Measurements from ENCODE around the gene ZMIZ1. TPM values are rescaled to one million over a fixed set of nuclear protein-coding genes. Genes with fewer than 3 reads are reported as not detected.

Gene ZMIZ1
- total RNA-seq, 1 experiment from 2014 or later, result 28.4 TPM

DNA sequence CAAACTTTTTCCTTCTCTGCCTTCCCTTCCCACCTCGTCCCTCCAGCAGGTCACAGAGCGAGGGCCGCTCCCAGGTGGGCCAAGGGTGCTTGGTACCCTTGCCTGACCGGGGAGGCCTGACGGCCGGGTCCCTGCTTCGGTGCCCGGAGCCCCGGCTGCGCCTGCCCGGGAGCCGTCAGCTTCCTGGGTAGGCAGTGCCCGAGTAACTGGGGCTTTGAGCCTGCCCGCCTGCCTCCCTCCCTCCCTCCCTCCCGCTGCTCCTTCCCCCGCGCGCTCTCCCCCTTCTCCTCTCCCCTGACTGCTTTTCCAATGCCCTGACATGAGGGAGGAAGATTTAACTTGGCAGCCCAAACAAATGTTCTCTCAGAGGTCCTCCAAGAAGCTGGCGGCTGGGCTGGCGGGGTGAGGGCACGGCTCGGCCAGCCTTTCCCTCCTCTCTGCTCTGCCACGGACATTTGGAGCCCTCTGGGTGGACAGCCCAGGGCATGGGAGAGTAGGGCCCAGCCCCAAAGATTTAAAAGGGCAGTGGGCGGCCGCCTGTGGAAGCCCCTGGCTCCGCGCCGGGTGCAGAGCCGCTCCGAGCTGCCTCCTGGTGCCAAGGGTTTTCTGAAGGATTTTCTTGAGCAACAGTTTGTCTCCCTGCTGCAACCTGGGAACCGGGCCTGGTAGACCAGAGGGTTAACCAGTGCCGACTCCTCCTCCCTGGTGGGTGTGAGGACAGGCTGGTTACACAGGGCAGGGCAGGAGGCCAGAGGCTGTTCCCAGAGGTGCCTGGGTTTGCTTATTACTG, 2.0 kb downstream of the ZMIZ1 start:
- ChIA-PET POLR2A (no interaction called here), CTCF (interaction anchor here (0.6 to 2.0 kb wide), 2 partner anchors 125 to 161 kb away, joined by 3 to 6 read pairs; no protein-coding TSS in a partner anchor), RAD21 (ENCODE audit: low non-redundant PET in 1 of 2, low total read pairs in 2 of 2, uncharacterized antibody in 2 of 2, unreplicated experiment in 2 of 2) (interaction anchor here in 1 of 2 experiments (1.2 kb wide), 1 partner anchor 125 kb away, joined by 3 read pairs; no protein-coding TSS in a partner anchor)
- Histone ChIP-seq H3K79me2 (ENCODE audit: insufficient read depth, low read length) (peaks cover 57% of the 10 kb centered on the region), H3K4me1 (ENCODE audit: control insufficient read depth in 1 of 2, insufficient read depth in 2 of 2, low read length in 2 of 2) (peaks cover 37 to 63% of the 10 kb centered on the region in 2 experiments), H2AFZ (ENCODE audit: low read depth, low read length, poor library complexity, severe bottlenecking) (no peak overlapping the region), H3K9me2 (ENCODE audit: insufficient read depth) (no peaks in the 10 kb centered on the region), H3K36me3 (ENCODE audit: control insufficient read depth in 1 of 2, insufficient read depth in 2 of 2, low read length in 2 of 2) (no peaks in the 10 kb centered on the region), H3K9ac (ENCODE audit: low read length) (peak overlapping the region; percentile 76; the same call in 1 of the 2 replicates), H3K4me2 (ENCODE audit: low read length) (peak overlapping the region; percentile 90), H3K27me3 (ENCODE audit: insufficient read depth, low read length) (no peaks in the 10 kb centered on the region), H4K20me1 (ENCODE audit: insufficient read depth) (no peaks in the 10 kb centered on the region), H3K9me3 (ENCODE audit: control insufficient read depth in 1 of 2, insufficient read depth in 1 of 2, low read depth in 1 of 2, low read length in 2 of 2) (no peaks in the 10 kb centered on the region), H3K27ac (ENCODE audit: low read depth, low read length) (peak overlapping the region; percentile 40; the same call in 1 of the 2 replicates), H3K4me3 (replicated peaks in 1 of 2; ENCODE audit: low read depth in 1 of 2, low read length in 2 of 2) (peak overlapping the region; percentile 84 to 85)
- TF ChIP-seq SP1 (IDR thresholded peaks at IDR 0.05; ENCODE audit: low read depth), result no peak
- TF ChIP-seq, protein P1, sequence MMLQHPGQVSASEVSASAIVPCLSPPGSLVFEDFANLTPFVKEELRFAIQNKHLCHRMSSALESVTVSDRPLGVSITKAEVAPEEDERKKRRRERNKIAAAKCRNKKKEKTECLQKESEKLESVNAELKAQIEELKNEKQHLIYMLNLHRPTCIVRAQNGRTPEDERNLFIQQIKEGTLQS (IDR thresholded peaks at IDR 0.05), result no peak
- no peak for TF ChIP-seq POLR2A (IDR thresholded peaks at IDR 0.05; ENCODE audit: borderline replicate concordance, extremely low read depth, insufficient read depth, insufficient read length)
- TF ChIP-seq EGR1 (IDR thresholded peaks at IDR 0.05; ENCODE audit: low read depth), result no peak
- TF ChIP-seq FOSL1 (IDR thresholded peaks at IDR 0.05; ENCODE audit: low read depth), result no peak
- TF ChIP-seq SRF (IDR thresholded peaks at IDR 0.05; ENCODE audit: low read depth), result no peak
- no peak for TF ChIP-seq CEBPB (IDR thresholded peaks at IDR 0.05; ENCODE audit: low read depth)
- no peak for TF ChIP-seq RAD21 (IDR thresholded peaks at IDR 0.05; ENCODE audit: low read depth)
- TF ChIP-seq EZH2 (IDR thresholded peaks at IDR 0.05), result no peak
- TF ChIP-seq, protein P2, sequence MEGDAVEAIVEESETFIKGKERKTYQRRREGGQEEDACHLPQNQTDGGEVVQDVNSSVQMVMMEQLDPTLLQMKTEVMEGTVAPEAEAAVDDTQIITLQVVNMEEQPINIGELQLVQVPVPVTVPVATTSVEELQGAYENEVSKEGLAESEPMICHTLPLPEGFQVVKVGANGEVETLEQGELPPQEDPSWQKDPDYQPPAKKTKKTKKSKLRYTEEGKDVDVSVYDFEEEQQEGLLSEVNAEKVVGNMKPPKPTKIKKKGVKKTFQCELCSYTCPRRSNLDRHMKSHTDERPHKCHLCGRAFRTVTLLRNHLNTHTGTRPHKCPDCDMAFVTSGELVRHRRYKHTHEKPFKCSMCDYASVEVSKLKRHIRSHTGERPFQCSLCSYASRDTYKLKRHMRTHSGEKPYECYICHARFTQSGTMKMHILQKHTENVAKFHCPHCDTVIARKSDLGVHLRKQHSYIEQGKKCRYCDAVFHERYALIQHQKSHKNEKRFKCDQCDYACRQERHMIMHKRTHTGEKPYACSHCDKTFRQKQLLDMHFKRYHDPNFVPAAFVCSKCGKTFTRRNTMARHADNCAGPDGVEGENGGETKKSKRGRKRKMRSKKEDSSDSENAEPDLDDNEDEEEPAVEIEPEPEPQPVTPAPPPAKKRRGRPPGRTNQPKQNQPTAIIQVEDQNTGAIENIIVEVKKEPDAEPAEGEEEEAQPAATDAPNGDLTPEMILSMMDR (IDR thresholded peaks at IDR 0.05 in 2 of 3, conservative IDR thresholded peaks at IDR 0.05 in 1 of 3; ENCODE audit: borderline replicate concordance in 1 of 3, insufficient read depth in 1 of 3, low read depth in 2 of 3, low read length in 2 of 3), result no peak
- no peak for TF ChIP-seq ZNF274 (IDR thresholded peaks at IDR 0.05; ENCODE audit: low read depth, low read length)
- no peak for TF ChIP-seq TCF7L2 (IDR thresholded peaks at IDR 0.05; ENCODE audit: borderline replicate concordance, extremely low read depth, insufficient read depth, insufficient read length)
- TF ChIP-seq POLR2AphosphoS5 (IDR thresholded peaks at IDR 0.05; ENCODE audit: low read depth, low read length), result no peak
- no peak for TF ChIP-seq SIN3A (IDR thresholded peaks at IDR 0.05; ENCODE audit: low read depth)
- TF ChIP-seq, protein P3, sequence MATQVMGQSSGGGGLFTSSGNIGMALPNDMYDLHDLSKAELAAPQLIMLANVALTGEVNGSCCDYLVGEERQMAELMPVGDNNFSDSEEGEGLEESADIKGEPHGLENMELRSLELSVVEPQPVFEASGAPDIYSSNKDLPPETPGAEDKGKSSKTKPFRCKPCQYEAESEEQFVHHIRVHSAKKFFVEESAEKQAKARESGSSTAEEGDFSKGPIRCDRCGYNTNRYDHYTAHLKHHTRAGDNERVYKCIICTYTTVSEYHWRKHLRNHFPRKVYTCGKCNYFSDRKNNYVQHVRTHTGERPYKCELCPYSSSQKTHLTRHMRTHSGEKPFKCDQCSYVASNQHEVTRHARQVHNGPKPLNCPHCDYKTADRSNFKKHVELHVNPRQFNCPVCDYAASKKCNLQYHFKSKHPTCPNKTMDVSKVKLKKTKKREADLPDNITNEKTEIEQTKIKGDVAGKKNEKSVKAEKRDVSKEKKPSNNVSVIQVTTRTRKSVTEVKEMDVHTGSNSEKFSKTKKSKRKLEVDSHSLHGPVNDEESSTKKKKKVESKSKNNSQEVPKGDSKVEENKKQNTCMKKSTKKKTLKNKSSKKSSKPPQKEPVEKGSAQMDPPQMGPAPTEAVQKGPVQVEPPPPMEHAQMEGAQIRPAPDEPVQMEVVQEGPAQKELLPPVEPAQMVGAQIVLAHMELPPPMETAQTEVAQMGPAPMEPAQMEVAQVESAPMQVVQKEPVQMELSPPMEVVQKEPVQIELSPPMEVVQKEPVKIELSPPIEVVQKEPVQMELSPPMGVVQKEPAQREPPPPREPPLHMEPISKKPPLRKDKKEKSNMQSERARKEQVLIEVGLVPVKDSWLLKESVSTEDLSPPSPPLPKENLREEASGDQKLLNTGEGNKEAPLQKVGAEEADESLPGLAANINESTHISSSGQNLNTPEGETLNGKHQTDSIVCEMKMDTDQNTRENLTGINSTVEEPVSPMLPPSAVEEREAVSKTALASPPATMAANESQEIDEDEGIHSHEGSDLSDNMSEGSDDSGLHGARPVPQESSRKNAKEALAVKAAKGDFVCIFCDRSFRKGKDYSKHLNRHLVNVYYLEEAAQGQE (IDR thresholded peaks at IDR 0.05; ENCODE audit: low read depth), result no peak
- TF ChIP-seq ELF1 (IDR thresholded peaks at IDR 0.05; ENCODE audit: borderline replicate concordance, low read depth), result no peak
- TF ChIP-seq EZH2phosphoT487 (IDR thresholded peaks at IDR 0.05; ENCODE audit: borderline replicate concordance), result no peak
- TF ChIP-seq YY1 (IDR thresholded peaks at IDR 0.05; ENCODE audit: extremely low read depth, insufficient replicate concordance, low read depth, low read length), result no peak
- BruUV-seq (replicated peaks), result no TSS peak
- DNase-seq (ENCODE audit: low read depth, low spot score) (no peak), ATAC-seq (no peak)
- intact Hi-C loops (cut with micrococcal nuclease), result no loop called here
